Naive thymus-derived CD4-positive, alpha-beta T cell (primary cell): Measurements from ENCODE around the gene PTPN4. TPM values are rescaled to one million over a fixed set of nuclear protein-coding genes. Genes with fewer than 3 reads are reported as not detected.

Experiments used
- ATAC-seq: fragments of 150-1000 bp; cut with Tn5 transposase; 2 replicates; pipeline ENCODE4 v1.10.0; 2021; ENCODE audit warnings: mild to moderate bottlenecking, moderate library complexity
- CTCF ChIA-PET: fragments of 350-600 bp; sonication (Branson Sonifier 250); formaldehyde crosslinking; loops from one replicate; lab custom pipeline; 2021; ENCODE audit warnings: antibody characterized with exemption; lab: Charles Lee
- POLR2A ChIA-PET: fragments of 350-600 bp; sonication (Branson Sonifier 250); formaldehyde crosslinking; loops from one replicate; lab custom pipeline; 2021; ENCODE audit warnings: antibody characterized with exemption, inconsistent platforms; lab: Charles Lee
- DNase-seq, 9 donors: peaks; one replicate each; pipeline versions ENCODE4 v3.0.0 to v3.0.0-alpha.2; 2020 to 2022; ENCODE audit warnings: mixed read lengths in 1 of 9
- H3K27ac ChIP-seq: one replicate; pipeline ENCODE4 v1.7.0; 2013; ENCODE audit warnings: mild to moderate bottlenecking, low read depth, low read length, moderate library complexity
- H3K27me3 ChIP-seq, 2 donors: one replicate each; pipeline ENCODE4 v1.7.0; 2013; ENCODE audit warnings: low read length in 2 of 2, mild to moderate bottlenecking in 2 of 2, moderate library complexity in 2 of 2; ENCODE audit not compliant: control insufficient read depth in 2 of 2, insufficient read depth in 2 of 2
- H3K36me3 ChIP-seq, 3 experiments: 1 replicate in 2 of 3; 2 replicates in 1 of 3; pipeline ENCODE4 v1.7.0; 2013; ENCODE audit warnings: low read length in 3 of 3, mild to moderate bottlenecking in 3 of 3, moderate library complexity in 1 of 3; ENCODE audit not compliant: insufficient read depth in 3 of 3, control insufficient read depth in 2 of 3
- H3K4me1 ChIP-seq, 2 donors: one replicate each; pipeline ENCODE4 v1.7.0; 2013; ENCODE audit warnings: low read length in 2 of 2, mild to moderate bottlenecking in 2 of 2, moderate library complexity in 1 of 2; ENCODE audit not compliant: control insufficient read depth in 2 of 2, insufficient read depth in 2 of 2
- H3K4me3 ChIP-seq: 2 replicates; pipeline ENCODE4 v1.7.0; 2013; ENCODE audit warnings: mild to moderate bottlenecking, low read length
- H3K9me3 ChIP-seq, 3 experiments: 1 replicate in 2 of 3; 2 replicates in 1 of 3; pipeline ENCODE4 v1.7.0; 2013; ENCODE audit warnings: low read length in 3 of 3; ENCODE audit not compliant: control insufficient read depth in 2 of 3
- H3K27ac Mint-ChIP-seq, 9 donors: one replicate each; pipeline ENCODE4 v1.8.0; 2020 to 2022; ENCODE audit warnings: mixed read lengths in 9 of 9, mild to moderate bottlenecking in 8 of 9, moderate library complexity in 5 of 9, inconsistent platforms in 2 of 9
- H3K27me3 Mint-ChIP-seq, 5 donors: one replicate each; pipeline ENCODE4 v1.8.0; 2021 to 2022; ENCODE audit warnings: mixed read lengths in 5 of 5, mild to moderate bottlenecking in 1 of 5
- H3K36me3 Mint-ChIP-seq, 5 donors: one replicate each; pipeline ENCODE4 v1.8.0; 2020 to 2022; ENCODE audit warnings: mixed read lengths in 5 of 5, mild to moderate bottlenecking in 3 of 5, inconsistent platforms in 1 of 5
- H3K4me1 Mint-ChIP-seq, 7 donors: one replicate each; pipeline ENCODE4 v1.8.0; 2020 to 2022; ENCODE audit warnings: mixed read lengths in 7 of 7, mild to moderate bottlenecking in 3 of 7, inconsistent platforms in 1 of 7
- H3K4me3 Mint-ChIP-seq, 10 donors: one replicate each; pipeline ENCODE4 v1.8.0; 2020 to 2022; ENCODE audit warnings: mild to moderate bottlenecking in 10 of 10, mixed read lengths in 10 of 10, moderate library complexity in 6 of 10, inconsistent platforms in 2 of 10
- H3K9me3 Mint-ChIP-seq, 11 donors: one replicate each; pipeline ENCODE4 v1.8.0; 2020 to 2022; ENCODE audit warnings: mixed read lengths in 11 of 11, mild to moderate bottlenecking in 4 of 11, inconsistent platforms in 1 of 11, moderate library complexity in 1 of 11
- intact Hi-C, 2 donors: fragments of 100-400 bp; cut with micrococcal nuclease; formaldehyde crosslinking; loops; one replicate each; pipeline ENCODE4 v1.15.1; 2023
- polyA plus RNA-seq, 2 donors: library from polyadenylated mRNA; unstranded; fragments of 300-500 nt; fragmentation: Illumina TruSeq; gene quantifications; one replicate each; pipeline ENCODE4 v1.2.3, GENCODE V29; 2021
- total RNA-seq, 6 experiments: library from RNA in 5 of 6; stranded (reverse) in 5 of 6; gene quantifications; 1 replicate in 5 of 6; 2 replicates in 1 of 6; pipeline ENCODE4 v1.2.3 and lab custom pipeline; 2021 to 2026

The PTPN4 gene
- total and polyA plus RNA-seq, 7 experiments from 2014 or later = 48.9 to 122 (median 76.7) TPM

GRCh38 chr2:119788752-119789151 is 29.0 kb downstream of the PTPN4 start:
- Histone ChIP-seq H3K27ac (no peak overlapping the region), H3K9me3 (peaks cover 0 to 10% (median 0%) of the 10 kb centered on the region in 3 experiments), H3K4me1 (peaks cover 0 to 5% of the 10 kb centered on the region in 2 donors), H3K27me3 (no peaks in the 10 kb centered on the region), H3K4me3 (no peak overlapping the region), H3K36me3 (peaks cover 0 to 14% (median 0%) of the 10 kb centered on the region in 3 experiments)
- ChIA-PET POLR2A (no interaction called here), CTCF (no interaction called here)
- no peak for ATAC-seq
- Mint-ChIP-seq H3K4me1 (peaks cover 2 to 60% (median 36%) of the 10 kb centered on the region in 7 donors), H3K27me3 (no peaks in the 10 kb centered on the region), H3K4me3 (no peak overlapping the region), H3K36me3 (peaks cover 17 to 57% (median 43%) of the 10 kb centered on the region in 5 donors), H3K9me3 (peaks cover 10 to 51% (median 25%) of the 10 kb centered on the region in 11 donors), H3K27ac (no peak overlapping the region)
- intact Hi-C loops = loop anchor here in 1 of 2 donors (2.0 kb wide), 1 partner anchor 16 kb away; no protein-coding TSS in a partner anchor
- DNase-seq = no peak

- peaks cover 0 to 56% (median 34%) of the 10 kb centered on the region in 7 donors for H3K4me1 Mint-ChIP-seq
- H3K36me3 Mint-ChIP-seq = peaks cover 17 to 64% (median 53%) of the 10 kb centered on the region in 5 donors
- no peaks in the 10 kb centered on the region for H3K27me3 Mint-ChIP-seq
- H3K27me3 ChIP-seq = no peaks in the 10 kb centered on the region
- peaks cover 0 to 5% of the 10 kb centered on the region in 2 donors for H3K4me1 ChIP-seq
- H3K27ac ChIP-seq = no peak overlapping the region
- H3K27ac Mint-ChIP-seq = peak overlapping the region in 1 of 9 donors; percentile 5
- H3K4me3 Mint-ChIP-seq = no peak overlapping the region
- CTCF ChIA-PET = interaction anchor here (1.4 kb wide), 1 partner anchor 16 kb away, joined by 3 read pairs; no protein-coding TSS in a partner anchor
- peaks cover 0 to 15% (median 0%) of the 10 kb centered on the region in 3 experiments for H3K9me3 ChIP-seq
- ATAC-seq (no peak), DNase-seq (no peak)
- intact Hi-C loops = no loop called here
- no peak overlapping the region for H3K4me3 ChIP-seq
- peaks cover 10 to 51% (median 25%) of the 10 kb centered on the region in 11 donors for H3K9me3 Mint-ChIP-seq
- POLR2A ChIA-PET = no interaction called here
- H3K36me3 ChIP-seq = peaks cover 0 to 23% (median 0%) of the 10 kb centered on the region in 3 experiments
Observed at GRCh38 chr2:119790466-119790865, 30.7 kb downstream of the PTPN4 start.

- no peak for DNase-seq
- peaks cover 10 to 51% (median 25%) of the 10 kb centered on the region in 11 donors for H3K9me3 Mint-ChIP-seq
- H3K27ac Mint-ChIP-seq = peak overlapping the region in 1 of 9 donors; percentile 50
- Histone ChIP-seq H3K4me1 (no peaks in the 10 kb centered on the region), H3K27me3 (no peaks in the 10 kb centered on the region), H3K4me3 (no peak overlapping the region), H3K27ac (no peak overlapping the region), H3K36me3 (peaks cover 0 to 23% (median 0%) of the 10 kb centered on the region in 3 experiments), H3K9me3 (peaks cover 0 to 15% (median 0%) of the 10 kb centered on the region in 3 experiments)
- H3K36me3 Mint-ChIP-seq = peaks cover 17 to 69% (median 58%) of the 10 kb centered on the region in 5 donors
- POLR2A ChIA-PET = no interaction called here
- CTCF ChIA-PET = no interaction called here
- intact Hi-C loops = no loop called here
- H3K4me1 Mint-ChIP-seq = peaks cover 0 to 53% (median 35%) of the 10 kb centered on the region in 7 donors
- H3K4me3 Mint-ChIP-seq = peak overlapping the region in 1 of 10 donors; percentile 52
- no peak for ATAC-seq
- no peaks in the 10 kb centered on the region for H3K27me3 Mint-ChIP-seq
Observed at GRCh38 chr2:119792907-119793312, 33.2 kb downstream of the PTPN4 start.

- Histone ChIP-seq H3K9me3 (peaks cover 0 to 15% (median 0%) of the 10 kb centered on the region in 3 experiments), H3K4me3 (no peak overlapping the region), H3K36me3 (peaks cover 0 to 23% (median 0%) of the 10 kb centered on the region in 3 experiments), H3K4me1 (no peaks in the 10 kb centered on the region), H3K27me3 (no peaks in the 10 kb centered on the region), H3K27ac (no peak overlapping the region)
- ATAC-seq (no peak), DNase-seq (no peak)
- CTCF ChIA-PET = interaction anchor here (0.7 to 1.2 kb wide), 3 partner anchors 9 to 456 kb away, joined by 3 to 4 read pairs (median 3); no protein-coding TSS in a partner anchor
- intact Hi-C loops = no loop called here
- POLR2A ChIA-PET = no interaction called here
- H3K27ac Mint-ChIP-seq = no peak overlapping the region
- peaks cover 8 to 42% (median 23%) of the 10 kb centered on the region in 11 donors for H3K9me3 Mint-ChIP-seq
- peaks cover 2 to 57% (median 43%) of the 10 kb centered on the region in 7 donors for H3K4me1 Mint-ChIP-seq
- no peaks in the 10 kb centered on the region for H3K27me3 Mint-ChIP-seq
- H3K4me3 Mint-ChIP-seq = no peak overlapping the region
- peaks cover 15 to 60% (median 47%) of the 10 kb centered on the region in 5 donors for H3K36me3 Mint-ChIP-seq
Observed at GRCh38 chr2:119794237-119794636, 34.5 kb downstream of the PTPN4 start.

- no peak for ATAC-seq
- Histone ChIP-seq H3K27ac (no peak overlapping the region), H3K9me3 (peaks cover 0 to 15% (median 0%) of the 10 kb centered on the region in 3 experiments), H3K4me1 (peaks cover 0 to 4% of the 10 kb centered on the region in 2 donors), H3K36me3 (peaks cover 0 to 21% (median 0%) of the 10 kb centered on the region in 3 experiments), H3K4me3 (no peak overlapping the region), H3K27me3 (no peaks in the 10 kb centered on the region)
- intact Hi-C loops = loop anchor here in 1 of 2 donors (2.0 to 5.0 kb wide), 2 partner anchors 15 to 33 kb away; no protein-coding TSS in a partner anchor
- POLR2A ChIA-PET = no interaction called here
- no peaks in the 10 kb centered on the region for H3K27me3 Mint-ChIP-seq
- CTCF ChIA-PET = interaction anchor here (1.1 kb wide), 1 partner anchor 43 kb away, joined by 3 read pairs; no protein-coding TSS in a partner anchor
- peaks cover 2 to 71% (median 55%) of the 10 kb centered on the region in 7 donors for H3K4me1 Mint-ChIP-seq
- peak overlapping the region in 3 of 9 donors; percentile 14 to 69 (median 58) for H3K27ac Mint-ChIP-seq
- DNase-seq = no peak
- H3K4me3 Mint-ChIP-seq = peak overlapping the region in 1 of 10 donors; percentile 19
- peaks cover 13 to 50% (median 35%) of the 10 kb centered on the region in 5 donors for H3K36me3 Mint-ChIP-seq
- H3K9me3 Mint-ChIP-seq = peaks cover 8 to 29% (median 15%) of the 10 kb centered on the region in 11 donors
Observed at GRCh38 chr2:119795309-119796303, 35.9 kb downstream of the PTPN4 start.

- intact Hi-C loops = no loop called here
- peak overlapping the region in 4 of 10 donors; percentile 1 to 32 (median 3) for H3K4me3 Mint-ChIP-seq
- peaks cover 0 to 23% (median 12%) of the 10 kb centered on the region in 5 donors for H3K36me3 Mint-ChIP-seq
- Histone ChIP-seq H3K27ac (no peak overlapping the region), H3K9me3 (no peaks in the 10 kb centered on the region), H3K27me3 (no peaks in the 10 kb centered on the region), H3K36me3 (no peaks in the 10 kb centered on the region), H3K4me3 (no peak overlapping the region), H3K4me1 (peaks cover 4% of the 10 kb centered on the region in 2 donors)
- ChIA-PET CTCF (interaction anchor here (0.6 kb wide), 2 partner anchors 31 to 375 kb away, joined by 3 to 5 read pairs; no protein-coding TSS in a partner anchor), POLR2A (no interaction called here)
- H3K4me1 Mint-ChIP-seq = peaks cover 9 to 90% (median 75%) of the 10 kb centered on the region in 7 donors
- peaks cover 0 to 12% (median 2%) of the 10 kb centered on the region in 11 donors for H3K9me3 Mint-ChIP-seq
- peak overlapping the region in 4 of 9 donors; percentile 4 to 70 (median 20) for H3K27ac Mint-ChIP-seq
- no peak for DNase-seq
- no peak for ATAC-seq
- H3K27me3 Mint-ChIP-seq = no peaks in the 10 kb centered on the region
Observed at GRCh38 chr2:119800376-119800902, 40.7 kb downstream of the PTPN4 start.
